Ishikawa (cell line): ENCODE results near the gene MIOS.

ENCODE experiments used
- EP300 ChIP-seq: IDR thresholded peaks from 2 replicates; pipeline ENCODE4 v1.6.1; 2012; ENCODE audit warnings: borderline replicate concordance
- REST ChIP-seq: IDR thresholded peaks from 2 replicates; pipeline ENCODE4 v1.6.1; 2012; ENCODE audit warnings: low read depth, mild to moderate bottlenecking
- TCF12 ChIP-seq: IDR thresholded peaks from 2 replicates; pipeline ENCODE4 v1.6.1; 2012; ENCODE audit warnings: low read depth

- TF ChIP-seq REST, result no peak
- no peak for TF ChIP-seq TCF12
- no peak for TF ChIP-seq EP300
Observed at GRCh38 chr7:7650682-7651206, 84.1 kb downstream of the MIOS start.
